ENCODE data around the gene INO80E.
"Not testable (repeated sequence)": the region's sequence is repeated elsewhere in the genome, so short reads cannot be mapped to it uniquely, and the experiment has no call there.

Gene INO80E, protein sequence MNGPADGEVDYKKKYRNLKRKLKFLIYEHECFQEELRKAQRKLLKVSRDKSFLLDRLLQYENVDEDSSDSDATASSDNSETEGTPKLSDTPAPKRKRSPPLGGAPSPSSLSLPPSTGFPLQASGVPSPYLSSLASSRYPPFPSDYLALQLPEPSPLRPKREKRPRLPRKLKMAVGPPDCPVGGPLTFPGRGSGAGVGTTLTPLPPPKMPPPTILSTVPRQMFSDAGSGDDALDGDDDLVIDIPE

GRCh38 chr16:29995911-29996765 lies at the start of gene INO80E:
TSS of gene INO80E (plus strand) at chr16:29996241. CDS start at chr16:29996311, 70 bp downstream.
- peak; percentile 98 for DNase-seq (ENCODE audit: low spot score)

DNA sequence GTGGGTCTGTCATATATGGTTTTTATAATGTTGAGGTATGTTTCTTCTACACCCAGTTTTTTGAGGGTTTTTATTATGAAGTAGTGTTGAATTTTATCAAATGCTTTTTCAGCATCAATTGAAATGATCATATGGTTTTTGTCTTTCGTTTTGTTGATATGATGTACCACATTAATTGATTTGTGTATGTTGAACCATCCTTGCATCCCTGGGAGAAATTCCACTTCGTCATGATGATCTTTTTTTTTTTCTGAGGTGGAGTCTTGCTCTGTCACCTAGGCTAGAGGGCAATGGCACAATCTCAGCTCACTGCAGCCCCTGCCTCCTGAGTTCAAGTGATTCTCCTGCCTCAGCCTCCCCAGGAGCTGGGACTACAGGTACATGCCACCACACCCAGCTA lies 48.1 kb upstream of the INO80E start:
- DNase-seq (ENCODE audit: low spot score): no peak

DNA sequence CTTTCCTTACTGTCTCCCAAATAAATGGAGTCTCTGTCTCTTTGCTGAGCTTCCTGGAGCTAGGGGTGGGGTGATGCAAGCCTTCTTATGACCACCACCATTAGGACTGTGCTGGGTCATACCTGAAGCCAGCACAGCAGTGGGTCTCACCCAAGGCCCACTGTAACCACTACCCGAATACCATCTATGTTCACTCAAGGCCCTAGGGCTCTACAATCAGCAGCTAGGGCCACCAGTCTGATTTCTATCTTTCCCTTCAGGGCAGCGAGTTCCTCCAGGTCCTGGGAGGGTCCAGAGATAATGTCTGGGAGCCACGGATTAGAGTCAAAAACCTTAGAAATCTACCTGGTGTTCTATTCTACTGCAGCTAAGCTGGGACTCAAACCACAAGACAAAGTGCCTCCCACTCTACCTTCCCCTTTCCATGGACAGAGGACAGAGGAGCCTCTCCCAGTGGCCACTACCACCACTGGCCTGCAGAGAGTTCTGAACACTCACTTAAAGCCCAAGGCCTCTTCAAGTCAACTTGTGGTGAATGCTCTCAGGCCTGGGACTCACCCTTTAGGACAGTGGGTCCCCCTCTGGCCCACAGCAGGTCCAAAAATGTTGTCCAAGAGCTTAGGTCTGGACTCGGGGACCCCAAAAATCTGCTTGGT lies 45.1 kb upstream of the INO80E start:
- DNase-seq (ENCODE audit: low spot score): no peak

- no peak for DNase-seq (ENCODE audit: low spot score)
These were observed 44.2 kb upstream of the INO80E start for GRCh38 chr16:29951625-29952365.

DNA sequence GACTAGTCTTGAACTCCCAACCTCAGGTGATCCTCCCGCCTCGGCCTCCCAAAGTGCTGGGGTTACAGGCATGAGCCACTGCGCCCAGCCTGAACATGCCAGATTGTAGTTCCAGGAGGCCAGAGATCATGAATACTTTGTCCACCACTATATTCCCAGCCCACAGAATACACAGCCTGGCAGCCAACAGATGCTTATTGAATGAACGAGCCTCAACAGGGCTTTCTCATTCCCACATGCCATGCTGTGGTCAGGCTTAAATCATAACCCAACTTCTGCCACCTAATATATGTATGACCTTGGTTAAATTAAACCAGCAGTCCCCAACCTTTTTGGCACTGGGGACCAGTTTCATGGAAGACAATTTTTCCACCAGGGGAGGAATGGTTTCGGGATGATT lies 37.3 kb upstream of the INO80E start:
- no peak for DNase-seq (ENCODE audit: low spot score)

DNA sequence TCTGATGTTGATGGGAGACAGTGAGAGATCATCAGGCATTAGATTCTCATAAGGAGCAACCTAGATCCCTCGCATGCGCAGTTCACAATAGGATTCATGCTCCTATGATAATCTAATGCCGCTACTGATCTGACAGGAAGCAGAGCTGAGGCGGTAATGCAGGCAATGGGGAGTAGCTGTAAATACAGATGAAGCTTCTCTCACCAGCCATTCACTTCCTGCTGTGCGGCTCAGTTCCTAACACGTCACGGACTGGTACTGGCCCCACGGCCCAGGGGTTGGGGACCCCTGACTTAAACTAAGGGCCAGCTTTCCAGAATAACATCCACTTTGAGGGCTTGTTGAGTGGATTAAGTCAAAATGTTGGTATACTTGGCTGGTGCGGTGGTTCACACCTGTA lies 36.7 kb upstream of the INO80E start:
- DNase-seq (ENCODE audit: low spot score): no peak

DNA sequence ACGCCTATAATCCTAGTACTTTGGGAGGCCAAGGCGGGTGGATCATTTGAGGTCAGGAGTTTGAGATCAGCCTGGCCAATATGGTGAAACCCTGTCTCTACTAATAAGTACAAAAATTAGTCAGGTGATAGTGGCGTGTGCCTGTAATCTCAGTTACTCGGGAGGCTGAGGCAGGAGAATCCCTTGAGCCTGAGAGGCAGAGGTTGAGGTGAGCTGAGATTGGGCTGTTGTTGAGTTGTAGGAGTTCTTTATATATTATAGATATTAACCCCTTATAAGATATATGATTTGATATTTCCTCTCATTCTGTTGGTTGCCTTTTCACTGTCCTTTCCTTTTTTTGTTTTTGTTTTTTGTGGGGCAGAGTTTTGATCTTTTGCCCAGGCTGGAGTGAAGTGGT lies 36.2 kb upstream of the INO80E start:
- DNase-seq (ENCODE audit: low spot score): not testable (repeated sequence)

GRCh38 chr16:29961127-29961478 lies 34.9 kb upstream of the INO80E start:
- no peak for DNase-seq (ENCODE audit: low spot score)

DNA sequence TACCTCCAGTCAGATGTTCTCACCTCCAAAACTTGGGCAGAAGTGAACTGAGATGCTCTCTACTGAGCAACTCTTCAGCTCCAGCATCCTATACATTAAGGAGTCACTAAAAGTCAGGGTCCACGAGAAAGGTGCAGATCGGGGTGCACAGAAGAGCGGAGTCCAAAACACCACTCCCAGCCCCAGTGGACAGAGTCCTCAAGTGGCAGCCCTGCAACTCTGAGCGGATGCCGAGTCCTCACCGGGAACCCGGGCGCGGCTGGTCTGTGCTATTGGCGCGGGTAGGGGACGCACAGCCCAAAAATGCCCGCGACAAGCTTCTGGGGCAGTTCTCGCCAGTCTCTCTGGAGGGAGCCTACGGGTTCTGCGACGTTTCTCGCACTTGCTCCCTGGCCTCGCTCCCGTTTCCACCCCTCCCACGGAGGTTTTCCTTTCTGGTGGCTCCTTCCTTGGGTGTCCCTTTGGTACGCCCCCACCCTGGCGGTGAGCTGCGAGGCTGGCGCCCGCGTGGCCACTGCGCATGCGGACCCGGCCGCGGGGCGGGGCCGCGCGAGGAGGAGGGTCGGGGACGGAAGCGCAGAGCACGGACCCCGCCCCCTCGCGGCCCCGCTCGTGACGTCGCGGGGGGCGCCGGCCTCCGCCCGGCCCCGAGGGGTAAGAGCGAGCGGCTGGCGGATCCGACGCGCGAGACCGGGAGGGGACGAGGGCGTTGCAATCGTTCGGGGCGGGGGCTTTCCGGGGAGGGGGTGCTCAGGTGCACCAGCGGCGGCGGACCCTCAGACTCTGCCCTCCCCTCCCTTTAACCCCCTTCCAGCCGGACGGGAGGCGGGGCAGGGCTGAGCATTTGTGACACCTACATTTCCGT lies 34.3 kb upstream of the INO80E start, which contains the start of gene TMEM219:
TSS of gene TMEM219 (plus strand) at position 601 of the 865 bp plus-strand sequence. CDS start 1,065 bp downstream, outside the sequence.
- DNase-seq (ENCODE audit: low spot score): peak; percentile 99

DNA sequence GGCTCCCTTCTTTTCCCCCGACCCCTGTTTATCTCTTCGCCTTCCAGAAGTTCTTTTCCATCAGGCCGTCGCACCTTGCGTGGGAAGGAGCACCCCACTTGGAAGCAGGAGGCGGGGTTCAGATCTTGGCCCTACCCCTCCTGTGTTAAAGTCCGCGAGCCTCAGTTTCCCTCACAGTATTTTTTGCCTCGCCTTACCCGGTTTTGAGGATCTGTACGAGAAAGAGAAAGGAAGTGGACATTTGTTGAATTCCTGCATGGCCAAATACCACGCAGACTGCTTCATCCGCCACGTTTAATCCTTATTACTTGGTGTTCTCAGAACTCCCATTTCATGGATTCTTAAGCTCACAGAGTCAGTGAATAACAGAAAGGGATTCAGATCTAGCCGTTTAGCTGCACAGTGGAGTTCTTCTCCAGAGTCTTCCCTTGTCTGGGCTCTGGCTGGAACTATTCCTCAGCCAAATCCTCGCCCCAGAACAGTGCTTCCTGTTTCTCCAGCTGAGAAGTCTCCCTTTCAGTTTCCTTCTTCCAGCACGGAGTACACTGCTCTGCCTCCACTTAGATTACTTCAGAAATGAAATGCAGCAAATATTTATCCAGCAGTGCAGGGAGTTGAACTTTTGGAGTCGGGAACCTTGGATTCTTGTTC lies 33.6 kb upstream of the INO80E start:
- DNase-seq (ENCODE audit: low spot score): peak; percentile 58

- no peak for DNase-seq (ENCODE audit: low spot score)
These were observed 32.9 kb upstream of the INO80E start for GRCh38 chr16:29963021-29963743.

DNA sequence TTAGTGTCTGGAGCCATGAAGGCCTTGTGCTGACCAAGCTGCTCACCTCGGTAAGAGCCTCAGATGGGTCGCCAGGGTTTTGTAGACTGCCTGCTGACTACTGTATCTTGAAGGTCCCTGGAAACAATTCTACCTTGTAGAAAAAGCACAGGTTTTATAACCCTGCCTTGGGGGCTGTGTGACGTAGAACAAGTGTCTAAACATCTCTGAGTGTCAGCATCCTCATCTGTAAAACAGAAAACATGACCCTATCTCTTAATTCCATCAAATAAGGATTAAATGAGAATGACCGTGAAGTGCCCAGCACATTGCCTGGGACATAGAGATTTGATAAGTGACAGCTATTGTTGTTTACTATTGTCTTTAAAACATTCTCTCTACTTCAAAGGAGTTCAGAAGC lies 27.8 kb upstream of the INO80E start:
- no peak for DNase-seq (ENCODE audit: low spot score)

DNA sequence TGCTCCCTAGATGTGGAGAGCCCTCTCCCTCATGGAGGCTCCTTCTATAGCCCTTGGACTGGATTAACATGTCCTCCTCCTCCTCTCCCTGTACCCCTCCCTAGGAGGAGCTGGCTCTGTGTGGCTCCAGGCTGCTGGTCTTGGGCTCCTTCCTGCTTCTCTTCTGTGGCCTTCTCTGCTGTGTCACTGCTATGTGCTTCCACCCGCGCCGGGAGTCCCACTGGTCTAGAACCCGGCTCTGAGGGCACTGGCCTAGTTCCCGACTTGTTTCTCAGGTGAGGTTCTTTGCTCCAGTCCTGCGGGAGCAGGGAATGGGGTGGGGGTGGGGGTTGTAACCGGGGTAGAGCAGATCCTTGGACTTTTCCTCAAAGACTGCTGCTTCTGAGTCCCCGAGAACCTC lies 24.7 kb upstream of the INO80E start:
- DNase-seq (ENCODE audit: low spot score): no peak

GRCh38 chr16:29972500-29972899 lies 23.5 kb upstream of the INO80E start:
- no peak for DNase-seq (ENCODE audit: low spot score)

DNA sequence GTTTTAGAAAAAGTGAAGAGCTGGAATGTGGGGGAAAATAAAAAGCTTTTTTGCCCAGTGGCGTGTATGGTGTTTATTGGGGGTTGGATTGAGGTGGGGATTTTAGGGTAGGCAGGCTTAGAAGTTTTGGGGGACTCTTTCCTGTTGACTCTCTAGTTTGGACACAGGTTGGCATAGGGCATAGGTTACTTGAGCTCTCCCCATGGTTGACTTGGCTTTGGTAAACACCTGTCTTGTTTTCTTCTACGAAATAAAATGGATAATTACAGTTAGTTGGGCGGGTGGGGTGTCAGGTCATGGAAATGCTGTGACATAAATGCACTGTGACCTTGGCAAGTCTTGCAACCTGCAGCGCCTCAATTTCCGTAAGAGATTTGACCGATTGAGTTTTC lies 23.1 kb upstream of the INO80E start:
- no peak for DNase-seq (ENCODE audit: low spot score)

DNA sequence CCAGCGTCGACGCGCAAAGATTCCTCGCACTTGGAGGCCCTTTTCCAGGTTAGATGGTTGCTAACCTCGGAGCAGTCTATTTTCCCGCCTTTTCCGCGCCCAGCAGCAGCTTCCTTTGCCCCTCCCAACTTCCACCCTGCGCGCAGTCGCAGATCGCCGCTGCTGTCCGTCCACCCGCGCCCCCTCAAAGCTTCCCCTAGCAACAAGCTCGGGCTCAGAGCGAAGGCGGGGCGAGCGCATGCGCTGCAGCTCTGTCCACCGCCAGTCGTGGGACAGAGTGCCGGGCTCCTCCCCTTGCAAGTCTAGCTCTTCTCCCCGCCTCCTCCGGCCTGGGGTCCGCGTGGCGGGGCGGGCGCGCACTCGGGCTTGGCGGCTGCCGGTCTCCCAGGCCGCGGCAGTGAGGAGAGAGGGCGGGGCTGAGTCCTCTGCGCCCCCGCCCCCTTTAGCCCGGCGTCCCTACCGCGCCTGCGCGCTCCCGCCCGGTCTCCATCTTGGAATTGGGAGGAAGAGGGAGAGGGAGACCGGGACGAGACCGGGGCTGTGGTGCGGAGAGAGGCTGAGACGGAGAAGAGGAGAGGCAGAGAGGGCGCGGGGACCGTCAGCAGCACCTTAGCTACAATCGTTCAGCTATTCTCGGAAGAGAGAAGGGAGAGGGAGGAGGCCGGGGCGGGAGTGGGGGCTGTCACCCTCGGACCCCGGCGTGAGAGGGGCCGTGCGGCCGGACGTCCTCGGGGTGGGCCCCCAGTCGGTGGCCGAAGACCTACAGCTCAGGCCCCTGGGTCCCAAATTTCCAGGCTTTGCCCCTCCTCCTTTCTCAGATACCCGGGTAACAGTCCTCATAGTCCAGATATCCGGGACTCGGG lies 22.4 kb upstream of the INO80E start, which contains the start of gene TAOK2:
TSS of gene TAOK2 (plus strand) at position 485 of the 863 bp plus-strand sequence. CDS start 3,905 bp downstream, outside the sequence.
- peak; percentile 100 for DNase-seq (ENCODE audit: low spot score)

GRCh38 chr16:29974291-29975133 lies 21.5 kb upstream of the INO80E start:
- DNase-seq (ENCODE audit: low spot score): peak; percentile 22

GRCh38 chr16:29975134-29975538 lies 20.9 kb upstream of the INO80E start:
- DNase-seq (ENCODE audit: low spot score): no peak
